ENCODE results near the gene XPC.
A peak's percentile ranks its signal among the peaks of the same experiment; 100 is the strongest.

Gene XPC

GRCh38 chr3:14126887-14127505 is 51.4 kb downstream of the XPC start:
- Histone ChIP-seq H3K79me2 (ENCODE audit: insufficient read depth, low read length) (peaks cover 49% of the 10 kb centered on the region), H2AFZ (ENCODE audit: low read depth, low read length, severe bottlenecking) (no peak overlapping the region), H3K36me3 (ENCODE audit: low read length) (no peaks in the 10 kb centered on the region), H3K9me3 (ENCODE audit: insufficient read depth, low read length) (no peaks in the 10 kb centered on the region), H3K9me2 (replicated peaks; ENCODE audit: insufficient read depth, low read length) (no peaks in the 10 kb centered on the region), H3K27ac (ENCODE audit: low read depth, low read length) (no peak overlapping the region), H3K9ac (ENCODE audit: low read length) (0 out of 2 replicates have a peak overlapping the region, but pooled peaks have one; percentile 90), H3K27me3 (ENCODE audit: low read length) (no peaks in the 10 kb centered on the region), H3K4me3 (ENCODE audit: insufficient read depth, low read length, poor library complexity, severe bottlenecking) (no peak overlapping the region), H3K4me2 (ENCODE audit: low read depth, low read length, poor library complexity, severe bottlenecking) (peak overlapping the region; percentile 71), H4K20me1 (ENCODE audit: low read depth, low read length) (no peaks in the 10 kb centered on the region), H3F3A (ENCODE audit: insufficient read depth) (no peaks in the 10 kb centered on the region)
- TF ChIP-seq, protein P1, sequence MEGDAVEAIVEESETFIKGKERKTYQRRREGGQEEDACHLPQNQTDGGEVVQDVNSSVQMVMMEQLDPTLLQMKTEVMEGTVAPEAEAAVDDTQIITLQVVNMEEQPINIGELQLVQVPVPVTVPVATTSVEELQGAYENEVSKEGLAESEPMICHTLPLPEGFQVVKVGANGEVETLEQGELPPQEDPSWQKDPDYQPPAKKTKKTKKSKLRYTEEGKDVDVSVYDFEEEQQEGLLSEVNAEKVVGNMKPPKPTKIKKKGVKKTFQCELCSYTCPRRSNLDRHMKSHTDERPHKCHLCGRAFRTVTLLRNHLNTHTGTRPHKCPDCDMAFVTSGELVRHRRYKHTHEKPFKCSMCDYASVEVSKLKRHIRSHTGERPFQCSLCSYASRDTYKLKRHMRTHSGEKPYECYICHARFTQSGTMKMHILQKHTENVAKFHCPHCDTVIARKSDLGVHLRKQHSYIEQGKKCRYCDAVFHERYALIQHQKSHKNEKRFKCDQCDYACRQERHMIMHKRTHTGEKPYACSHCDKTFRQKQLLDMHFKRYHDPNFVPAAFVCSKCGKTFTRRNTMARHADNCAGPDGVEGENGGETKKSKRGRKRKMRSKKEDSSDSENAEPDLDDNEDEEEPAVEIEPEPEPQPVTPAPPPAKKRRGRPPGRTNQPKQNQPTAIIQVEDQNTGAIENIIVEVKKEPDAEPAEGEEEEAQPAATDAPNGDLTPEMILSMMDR (IDR thresholded peaks at IDR 0.05; ENCODE audit: insufficient read depth, low read length, poor library complexity, severe bottlenecking) = no peak
- TF ChIP-seq EZH2phosphoT487 (conservative IDR thresholded peaks at IDR 0.05; ENCODE audit: low read length) = no peak

GRCh38 chr3:14126017-14126886 is 52.1 kb downstream of the XPC start:
- Histone ChIP-seq H3K4me2 (ENCODE audit: low read depth, low read length, poor library complexity, severe bottlenecking) (peak overlapping the region; percentile 71), H3K9me3 (ENCODE audit: insufficient read depth, low read length) (no peaks in the 10 kb centered on the region), H3K4me3 (ENCODE audit: insufficient read depth, low read length, poor library complexity, severe bottlenecking) (peak overlapping the region; percentile 84), H3K79me2 (ENCODE audit: insufficient read depth, low read length) (peaks cover 57% of the 10 kb centered on the region), H3K27ac (ENCODE audit: low read depth, low read length) (no peak overlapping the region), H3K36me3 (ENCODE audit: low read length) (no peaks in the 10 kb centered on the region), H3K27me3 (ENCODE audit: low read length) (no peaks in the 10 kb centered on the region), H3K9me2 (replicated peaks; ENCODE audit: insufficient read depth, low read length) (no peaks in the 10 kb centered on the region), H3K9ac (ENCODE audit: low read length) (peak overlapping the region; percentile 90), H4K20me1 (ENCODE audit: low read depth, low read length) (no peaks in the 10 kb centered on the region), H3F3A (ENCODE audit: insufficient read depth) (no peaks in the 10 kb centered on the region), H2AFZ (ENCODE audit: low read depth, low read length, severe bottlenecking) (no peak overlapping the region)
- TF ChIP-seq, protein P1 (IDR thresholded peaks at IDR 0.05; ENCODE audit: insufficient read depth, low read length, poor library complexity, severe bottlenecking) = no peak
- no peak for TF ChIP-seq EZH2phosphoT487 (conservative IDR thresholded peaks at IDR 0.05; ENCODE audit: low read length)

DNA sequence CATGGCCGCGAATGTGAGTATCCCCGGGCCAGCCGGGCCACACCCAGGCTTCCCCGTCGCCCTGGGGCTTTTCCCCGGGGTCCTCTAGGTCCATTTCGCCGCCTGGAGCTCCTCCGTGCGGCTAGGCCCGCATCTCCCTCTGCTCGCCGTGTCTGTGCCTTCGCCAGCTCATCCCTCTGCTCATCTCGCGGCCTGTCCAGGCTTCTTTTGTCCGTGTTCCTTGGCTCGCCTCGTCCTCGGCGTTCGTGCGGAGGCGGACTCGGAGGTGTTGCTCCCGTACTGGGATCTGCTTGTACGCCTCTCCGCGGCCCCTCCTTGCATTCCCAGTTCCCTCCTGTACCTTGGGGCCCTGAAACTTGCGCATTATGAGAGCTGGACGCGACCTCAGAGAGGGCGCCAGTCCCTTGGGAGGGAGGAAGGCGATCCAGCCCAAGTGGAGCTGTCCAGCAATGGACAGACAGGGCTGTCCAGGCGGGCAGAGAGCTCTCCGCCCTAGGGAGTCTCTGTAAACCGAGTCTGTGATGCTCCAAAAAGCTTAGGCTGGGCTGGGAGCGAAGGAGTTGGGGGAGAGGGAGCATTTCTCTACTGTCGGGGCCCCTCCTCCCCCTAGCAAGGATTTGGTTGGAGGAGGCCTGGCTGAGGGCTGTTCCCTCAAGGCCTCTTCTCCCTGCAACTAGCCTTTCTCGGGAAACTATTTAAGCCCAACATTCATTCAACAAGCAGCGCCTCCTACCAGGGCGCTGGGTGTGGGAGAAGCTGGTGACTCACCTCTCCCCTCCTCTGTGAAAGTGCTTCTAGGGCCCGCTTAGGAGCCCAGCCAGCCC is 53.0 kb downstream of the XPC start:
- H3K4me3 ChIP-seq (ENCODE audit: insufficient read depth, low read length, poor library complexity, severe bottlenecking) = peak overlapping the region; percentile 84
- H3K27me3 ChIP-seq (ENCODE audit: low read length) = no peaks in the 10 kb centered on the region
- peak overlapping the region; percentile 71 for H3K4me2 ChIP-seq (ENCODE audit: low read depth, low read length, poor library complexity, severe bottlenecking)
- H3K36me3 ChIP-seq (ENCODE audit: low read length) = no peaks in the 10 kb centered on the region
- TF ChIP-seq EZH2phosphoT487 (conservative IDR thresholded peaks at IDR 0.05; ENCODE audit: low read length) = no peak
- TF ChIP-seq, protein P1 (IDR thresholded peaks at IDR 0.05; ENCODE audit: insufficient read depth, low read length, poor library complexity, severe bottlenecking) = no peak
- H3K27ac ChIP-seq (ENCODE audit: low read depth, low read length) = no peak overlapping the region
- H3K79me2 ChIP-seq (ENCODE audit: insufficient read depth, low read length) = peaks cover 58% of the 10 kb centered on the region
- peak overlapping the region; percentile 90 for H3K9ac ChIP-seq (ENCODE audit: low read length)
- H4K20me1 ChIP-seq (ENCODE audit: low read depth, low read length) = no peaks in the 10 kb centered on the region
- peak overlapping the region; percentile 65 for H2AFZ ChIP-seq (ENCODE audit: low read depth, low read length, severe bottlenecking)
- H3K9me3 ChIP-seq (ENCODE audit: insufficient read depth, low read length) = no peaks in the 10 kb centered on the region
- H3F3A ChIP-seq (ENCODE audit: insufficient read depth) = no peaks in the 10 kb centered on the region
- no peaks in the 10 kb centered on the region for H3K9me2 ChIP-seq (replicated peaks; ENCODE audit: insufficient read depth, low read length)

Data from SU-DHL-6 (cell line).